Measurements from ENCODE around the gene TPCN2. TPM values are rescaled to one million over a fixed set of nuclear protein-coding genes. Genes with fewer than 3 reads are reported as not detected.
A peak's percentile ranks its signal among the peaks of the same experiment; 100 is the strongest.

TPCN2 gene
- total and polyA plus RNA-seq, 2 of the 8 experiments (the other 6 are each of a cell fraction or from before 2014, with no cell fraction given), result 9.7 to 18.6 TPM

DNA sequence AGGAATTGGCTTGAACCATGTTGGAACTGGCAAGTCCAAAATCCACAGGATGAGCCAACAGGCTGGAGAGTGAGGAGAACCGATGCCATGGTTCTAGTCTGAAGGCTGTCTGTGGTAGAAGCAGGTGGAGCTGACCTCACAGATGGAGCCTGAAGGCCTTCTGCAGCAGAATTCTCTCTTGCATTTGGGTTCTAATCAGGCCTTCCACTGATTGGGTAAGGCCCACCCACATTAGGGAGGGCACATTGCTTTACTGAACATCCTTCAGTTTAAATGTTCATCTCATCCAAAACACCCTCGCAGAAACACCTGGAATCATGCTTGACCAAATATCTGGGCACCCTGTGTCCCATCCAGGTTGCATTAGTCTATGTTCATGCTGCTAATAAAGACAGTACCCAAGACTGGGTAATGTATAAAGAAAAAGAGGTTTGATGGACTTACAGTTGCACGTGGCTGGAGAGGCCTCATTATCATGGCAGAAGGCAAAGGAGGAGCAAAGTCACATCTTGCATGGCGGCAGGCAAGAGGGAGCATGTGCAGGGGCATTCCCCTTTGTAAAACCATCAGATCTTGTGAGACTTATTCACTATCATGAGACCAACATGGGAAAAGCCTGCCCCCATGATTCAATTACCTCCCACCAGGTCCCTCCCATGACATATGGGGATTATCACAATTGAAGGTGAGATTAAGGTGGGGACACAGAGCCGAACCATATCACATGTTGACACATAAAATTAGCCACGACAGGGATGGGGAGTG is 122.9 kb downstream of the TPCN2 start:
- H3K27me3 ChIP-seq (replicated peaks in 1 of 4; ENCODE audit: control insufficient read depth in 3 of 4, extremely low read depth in 1 of 4, insufficient read depth in 3 of 4, low read length in 3 of 4), result no peaks in the 10 kb centered on the region
- no peak overlapping the region for H3K4me3 ChIP-seq (ENCODE audit: extremely low read depth in 1 of 4, insufficient read depth in 2 of 4, low read depth in 3 of 4, low read length in 4 of 4)
- H2AK5ac ChIP-seq (ENCODE audit: low read depth, low read length), result no peak overlapping the region
- H4K5ac ChIP-seq (ENCODE audit: insufficient read length, low read depth, low read length), result no peak overlapping the region
- FAIRE-seq (no peak), DNase-seq (ENCODE audit: low read depth in 1 of 2, low spot score in 2 of 2) (no peak)
- H3K14ac ChIP-seq (ENCODE audit: insufficient read length), result no peak overlapping the region
- H3K4ac ChIP-seq (replicated peaks; ENCODE audit: insufficient read length, low read depth, low read length), result no peak overlapping the region
- no peak overlapping the region for H2BK120ac ChIP-seq (replicated peaks; ENCODE audit: low read depth, low read length)
- H3K23me2 ChIP-seq (ENCODE audit: low read depth, low read length), result no peaks in the 10 kb centered on the region
- peaks cover 0 to 2% (median under 1%) of the 10 kb centered on the region in 4 experiments; a peak in 3 of 7 replicates for H3K4me1 ChIP-seq (replicated peaks in 1 of 4; ENCODE audit: control insufficient read depth in 3 of 4, insufficient read depth in 4 of 4, low read length in 3 of 4)
- no peak overlapping the region for H2BK5ac ChIP-seq (ENCODE audit: low read depth, low read length)
- no peak overlapping the region for H4K91ac ChIP-seq (replicated peaks; ENCODE audit: insufficient read length, low read length)
- no peak overlapping the region for H2BK12ac ChIP-seq (ENCODE audit: low read depth, low read length)
- H3K27ac ChIP-seq (ENCODE audit: low read depth, low read length), result no peak overlapping the region
- no peak overlapping the region for H3K18ac ChIP-seq (ENCODE audit: extremely low read depth, low read length)
- ChIA-PET POLR2A (ENCODE audit: partially characterized antibody) (no interaction called here), CTCF (ENCODE audit: partially characterized antibody) (no interaction called here)
- H3K9me3 ChIP-seq (ENCODE audit: insufficient read depth in 2 of 2, low read depth in 1 of 2, low read length in 1 of 2), result peaks cover 0 to 8% of the 10 kb centered on the region in 2 experiments; a peak in 1 of 4 replicates
- no peak overlapping the region for H4K8ac ChIP-seq (ENCODE audit: extremely low read depth, insufficient read depth, low read length)
- H3K56ac ChIP-seq (replicated peaks; ENCODE audit: insufficient read length, low read depth, low read length), result no peak overlapping the region
- no peak overlapping the region for H2AFZ ChIP-seq (ENCODE audit: low read length)
- H3K4me2 ChIP-seq (ENCODE audit: insufficient read depth in 1 of 2, low read depth in 2 of 2, low read length in 2 of 2), result no peak overlapping the region
- no peaks in the 10 kb centered on the region for H3K79me2 ChIP-seq (ENCODE audit: control insufficient read depth in 1 of 2, insufficient read depth in 2 of 2, low read length in 2 of 2)
- 89% methylated on average over 6 of the region's 6 CpGs; no CpG with 5 or more reads in 1 of the 2 experiments for WGBS, 2 experiments (ENCODE audit: extremely low coverage in 1 of 2, insufficient coverage in 1 of 2, insufficient read length in 1 of 2, insufficient replicate concordance in 2 of 2, low coverage in 1 of 2, low lambda C conversion rate in 2 of 2, missing lambda C conversion rate in 1 of 2)
- no peaks in the 10 kb centered on the region for H3K79me1 ChIP-seq (ENCODE audit: low read depth, low read length)
- no peak overlapping the region for H2BK20ac ChIP-seq (ENCODE audit: low read length)
- no peak overlapping the region for H3K9ac ChIP-seq (replicated peaks in 1 of 4; ENCODE audit: extremely low read depth in 1 of 4, low read depth in 3 of 4, low read length in 3 of 4)
- no peaks in the 10 kb centered on the region for H3K36me3 ChIP-seq (ENCODE audit: control insufficient read depth in 2 of 4, insufficient read depth in 4 of 4, low read length in 3 of 4)
- H2BK15ac ChIP-seq (ENCODE audit: low read length), result 0 out of 2 replicates have a peak overlapping the region, but pooled peaks have one; percentile 61
- H3K23ac ChIP-seq (ENCODE audit: insufficient read length), result no peak overlapping the region
- H4K20me1 ChIP-seq (replicated peaks in 1 of 2; ENCODE audit: control insufficient read depth in 1 of 2, insufficient read depth in 2 of 2, low read length in 2 of 2), result no peaks in the 10 kb centered on the region
- no peak for TF ChIP-seq NRF1 (IDR thresholded peaks at IDR 0.05; ENCODE audit: low read depth, low read length)
- TF ChIP-seq CBX8 (IDR thresholded peaks at IDR 0.05; ENCODE audit: borderline replicate concordance, low read depth, low read length), result no peak
- TF ChIP-seq RBBP5 (IDR thresholded peaks at IDR 0.05; ENCODE audit: borderline replicate concordance, low read depth, low read length), result no peak
- no peak for TF ChIP-seq TAF7 (optimal IDR thresholded peaks at IDR 0.05; ENCODE audit: borderline replicate concordance, low read depth, low read length)
- TF ChIP-seq EZH2 (IDR thresholded peaks at IDR 0.05; ENCODE audit: low read depth, low read length, severe bottlenecking), result no peak
- no peak for TF ChIP-seq HDAC6 (IDR thresholded peaks at IDR 0.05; ENCODE audit: low read depth, low read length)
- TF ChIP-seq TAF1 (IDR thresholded peaks at IDR 0.05; ENCODE audit: low read depth, low read length), result no peak
- no peak for TF ChIP-seq SP2 (IDR thresholded peaks at IDR 0.05; ENCODE audit: low read length)
- TF ChIP-seq HDAC2 (IDR thresholded peaks at IDR 0.05; ENCODE audit: borderline replicate concordance in 1 of 2, low read depth in 2 of 2, low read length in 2 of 2), result no peak
- no peak for TF ChIP-seq RAD21 (IDR thresholded peaks at IDR 0.05 in 1 of 2, conservative IDR thresholded peaks at IDR 0.05 in 1 of 2; ENCODE audit: low read depth in 2 of 2, low read length in 2 of 2)
- TF ChIP-seq CREB1 (IDR thresholded peaks at IDR 0.05), result no peak
- TF ChIP-seq BRCA1 (IDR thresholded peaks at IDR 0.05; ENCODE audit: low read depth, low read length), result no peak
- TF ChIP-seq GABPA (IDR thresholded peaks at IDR 0.05; ENCODE audit: borderline replicate concordance, insufficient read depth, low read length), result no peak
